ENCODE measurements around the gene RAPGEF6. TPM values are rescaled to one million over a fixed set of nuclear protein-coding genes. Genes with fewer than 3 reads are reported as not detected.

Gene RAPGEF6
- polyA plus RNA-seq, 1 experiment = 13.1 TPM

DNA sequence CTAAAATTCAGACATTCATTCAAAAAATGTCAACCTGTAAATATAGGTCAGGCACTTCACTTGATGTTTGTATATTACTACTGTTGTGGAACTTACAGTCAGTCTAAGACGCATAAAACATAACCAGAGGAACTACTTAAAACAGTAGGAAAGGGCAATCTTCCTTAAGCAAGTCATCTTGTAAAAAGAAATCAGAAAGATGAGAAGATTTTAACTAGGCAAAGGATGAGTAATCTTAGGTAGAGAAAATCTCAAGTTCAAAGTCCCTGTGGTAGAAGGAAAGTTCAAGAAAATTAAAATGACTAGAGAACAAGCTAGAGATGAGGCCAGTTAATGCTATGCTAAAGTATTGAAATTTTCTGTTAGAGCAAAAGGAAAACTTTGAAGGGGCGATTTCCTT is 152.4 kb downstream of the RAPGEF6 start:
- POLR2A ChIA-PET = no interaction called here
- DNase-seq (ENCODE audit: low read depth, low spot score) = no peak
- H3K4me3 ChIP-seq (ENCODE audit: low read depth, low read length) = no peak overlapping the region
- H3K27me3 ChIP-seq (ENCODE audit: control insufficient read depth, insufficient read depth, low read length) = no peaks in the 10 kb centered on the region
- CTCF ChIA-PET = no interaction called here
- TF ChIP-seq, protein P1, sequence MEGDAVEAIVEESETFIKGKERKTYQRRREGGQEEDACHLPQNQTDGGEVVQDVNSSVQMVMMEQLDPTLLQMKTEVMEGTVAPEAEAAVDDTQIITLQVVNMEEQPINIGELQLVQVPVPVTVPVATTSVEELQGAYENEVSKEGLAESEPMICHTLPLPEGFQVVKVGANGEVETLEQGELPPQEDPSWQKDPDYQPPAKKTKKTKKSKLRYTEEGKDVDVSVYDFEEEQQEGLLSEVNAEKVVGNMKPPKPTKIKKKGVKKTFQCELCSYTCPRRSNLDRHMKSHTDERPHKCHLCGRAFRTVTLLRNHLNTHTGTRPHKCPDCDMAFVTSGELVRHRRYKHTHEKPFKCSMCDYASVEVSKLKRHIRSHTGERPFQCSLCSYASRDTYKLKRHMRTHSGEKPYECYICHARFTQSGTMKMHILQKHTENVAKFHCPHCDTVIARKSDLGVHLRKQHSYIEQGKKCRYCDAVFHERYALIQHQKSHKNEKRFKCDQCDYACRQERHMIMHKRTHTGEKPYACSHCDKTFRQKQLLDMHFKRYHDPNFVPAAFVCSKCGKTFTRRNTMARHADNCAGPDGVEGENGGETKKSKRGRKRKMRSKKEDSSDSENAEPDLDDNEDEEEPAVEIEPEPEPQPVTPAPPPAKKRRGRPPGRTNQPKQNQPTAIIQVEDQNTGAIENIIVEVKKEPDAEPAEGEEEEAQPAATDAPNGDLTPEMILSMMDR (IDR thresholded peaks at IDR 0.05; ENCODE audit: low read depth, low read length) = no peak
- no peaks in the 10 kb centered on the region for H3K9me3 ChIP-seq (ENCODE audit: control insufficient read depth, insufficient read depth, low read length)
- no peak overlapping the region for H3K27ac ChIP-seq (ENCODE audit: low read depth, low read length)

DNA sequence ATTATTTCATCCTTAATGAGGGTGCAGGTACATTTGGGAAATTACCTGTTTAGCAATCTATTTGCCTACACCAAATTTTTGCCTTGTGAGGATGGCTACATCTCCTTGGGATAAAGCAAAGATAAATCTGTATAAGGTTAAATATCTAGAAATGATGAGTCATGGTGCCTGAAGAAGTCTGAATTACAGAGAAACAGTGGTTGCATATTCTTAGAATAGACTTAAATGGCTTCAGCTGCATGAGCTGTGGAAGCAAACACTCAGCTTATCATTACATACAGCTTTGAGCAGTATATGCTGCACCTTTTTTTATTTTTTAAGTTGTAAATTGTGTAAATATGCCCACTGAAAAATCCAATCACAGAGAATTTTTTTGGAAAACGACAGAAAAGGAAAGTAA is 153.5 kb downstream of the RAPGEF6 start:
- DNase-seq (ENCODE audit: low read depth, low spot score) = no peak
- CTCF ChIA-PET = no interaction called here
- Histone ChIP-seq H3K27ac (ENCODE audit: low read depth, low read length) (no peak overlapping the region), H3K4me3 (ENCODE audit: low read depth, low read length) (no peak overlapping the region), H3K9me3 (ENCODE audit: control insufficient read depth, insufficient read depth, low read length) (no peaks in the 10 kb centered on the region), H3K27me3 (ENCODE audit: control insufficient read depth, insufficient read depth, low read length) (no peaks in the 10 kb centered on the region)
- TF ChIP-seq, protein P1 (IDR thresholded peaks at IDR 0.05; ENCODE audit: low read depth, low read length) = no peak
- POLR2A ChIA-PET = no interaction called here

DNA sequence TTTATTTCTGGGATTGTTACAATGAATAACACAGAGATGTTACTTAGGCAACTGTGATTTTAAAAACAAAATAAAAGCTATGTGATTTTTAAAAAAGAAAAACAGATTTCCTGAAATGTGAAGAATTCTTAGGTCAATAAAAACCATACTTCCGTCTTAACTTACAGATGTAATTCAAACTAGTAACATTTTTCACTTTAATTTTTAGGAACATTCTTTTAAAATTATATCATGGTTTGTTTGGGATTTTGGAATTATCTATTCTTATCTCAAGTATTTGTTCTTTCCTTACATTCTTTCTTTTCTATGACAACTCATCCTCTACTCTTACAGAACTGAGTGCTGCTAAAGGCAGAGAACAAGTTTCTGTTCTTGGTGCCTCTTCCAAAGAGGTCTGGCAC is 159.5 kb downstream of the RAPGEF6 start:
- no peak for DNase-seq (ENCODE audit: low read depth, low spot score)
- ChIA-PET POLR2A (no interaction called here), CTCF (interaction anchor here (0.9 kb wide), 1 partner anchor 52 kb away, joined by 3 read pairs; no protein-coding TSS in a partner anchor)
- TF ChIP-seq, protein P1 (IDR thresholded peaks at IDR 0.05; ENCODE audit: low read depth, low read length) = no peak
- no peak overlapping the region for H3K27ac ChIP-seq (ENCODE audit: low read depth, low read length)
- no peaks in the 10 kb centered on the region for H3K27me3 ChIP-seq (ENCODE audit: control insufficient read depth, insufficient read depth, low read length)
- H3K4me3 ChIP-seq (ENCODE audit: low read depth, low read length) = no peak overlapping the region
- no peaks in the 10 kb centered on the region for H3K9me3 ChIP-seq (ENCODE audit: control insufficient read depth, insufficient read depth, low read length)

DNA sequence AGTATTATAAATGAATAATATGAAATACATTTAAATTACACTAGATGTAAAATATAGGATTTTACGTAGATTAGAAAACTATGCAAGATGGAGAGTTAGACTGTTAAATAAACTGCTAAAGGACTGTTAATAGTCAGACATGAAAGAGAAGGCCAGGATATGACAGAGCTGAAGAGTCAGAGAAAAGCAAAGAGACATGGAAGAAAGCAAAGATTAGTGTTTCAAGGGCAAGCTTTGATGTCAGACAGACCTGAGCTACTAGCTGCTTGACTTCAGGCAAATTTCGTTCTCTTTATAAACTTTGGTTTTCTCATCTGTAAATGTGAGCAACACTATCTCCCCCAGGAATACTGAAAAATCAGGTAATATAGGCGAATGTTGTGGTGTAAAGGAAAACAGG is 161.3 kb downstream of the RAPGEF6 start:
- TF ChIP-seq, protein P1 (IDR thresholded peaks at IDR 0.05; ENCODE audit: low read depth, low read length) = no peak
- no peak overlapping the region for H3K4me3 ChIP-seq (ENCODE audit: low read depth, low read length)
- ChIA-PET CTCF (no interaction called here), POLR2A (no interaction called here)
- no peak for DNase-seq (ENCODE audit: low read depth, low spot score)
- no peaks in the 10 kb centered on the region for H3K27me3 ChIP-seq (ENCODE audit: control insufficient read depth, insufficient read depth, low read length)
- H3K9me3 ChIP-seq (ENCODE audit: control insufficient read depth, insufficient read depth, low read length) = no peaks in the 10 kb centered on the region
- no peak overlapping the region for H3K27ac ChIP-seq (ENCODE audit: low read depth, low read length)

DNA sequence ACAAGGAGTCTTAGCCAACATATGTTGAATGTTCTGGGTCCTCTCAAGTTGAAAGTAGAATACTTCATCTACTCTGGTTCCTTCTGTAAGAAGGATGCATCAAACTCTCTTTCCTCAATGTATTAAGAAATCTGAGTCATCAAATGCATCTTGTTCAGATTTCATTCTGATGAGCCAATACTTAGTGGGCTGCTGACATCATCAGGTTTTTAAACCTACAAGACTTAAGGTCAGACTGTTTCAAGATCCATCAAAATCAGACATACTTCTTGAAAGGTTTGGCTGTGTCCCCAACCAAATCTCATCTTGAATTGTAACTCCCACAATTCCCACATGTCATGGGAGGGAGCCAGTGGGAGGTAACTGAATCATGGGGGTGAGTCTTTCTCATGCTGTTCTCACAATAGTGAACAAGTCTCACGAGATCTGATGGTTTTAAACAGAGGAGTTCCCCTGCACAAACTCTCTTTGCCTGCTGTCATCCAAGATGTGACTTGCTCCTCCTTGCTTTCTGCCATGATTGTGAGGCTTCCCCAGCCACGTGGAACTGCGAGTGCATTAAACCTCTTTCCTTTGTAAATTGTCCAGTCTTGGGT is 168.8 kb downstream of the RAPGEF6 start:
- TF ChIP-seq, protein P1 (IDR thresholded peaks at IDR 0.05; ENCODE audit: low read depth, low read length) = no peak
- no peak overlapping the region for H3K27ac ChIP-seq (ENCODE audit: low read depth, low read length)
- no peaks in the 10 kb centered on the region for H3K9me3 ChIP-seq (ENCODE audit: control insufficient read depth, insufficient read depth, low read length)
- peak; percentile 36 for DNase-seq (ENCODE audit: low read depth, low spot score)
- H3K4me3 ChIP-seq (ENCODE audit: low read depth, low read length) = no peak overlapping the region
- H3K27me3 ChIP-seq (ENCODE audit: control insufficient read depth, insufficient read depth, low read length) = no peaks in the 10 kb centered on the region
- CTCF ChIA-PET = no interaction called here
- POLR2A ChIA-PET = no interaction called here
